ENCODE data around the gene FANCF. TPM values are rescaled to one million over a fixed set of nuclear protein-coding genes. Genes with fewer than 3 reads are reported as not detected.

The FANCF gene, protein sequence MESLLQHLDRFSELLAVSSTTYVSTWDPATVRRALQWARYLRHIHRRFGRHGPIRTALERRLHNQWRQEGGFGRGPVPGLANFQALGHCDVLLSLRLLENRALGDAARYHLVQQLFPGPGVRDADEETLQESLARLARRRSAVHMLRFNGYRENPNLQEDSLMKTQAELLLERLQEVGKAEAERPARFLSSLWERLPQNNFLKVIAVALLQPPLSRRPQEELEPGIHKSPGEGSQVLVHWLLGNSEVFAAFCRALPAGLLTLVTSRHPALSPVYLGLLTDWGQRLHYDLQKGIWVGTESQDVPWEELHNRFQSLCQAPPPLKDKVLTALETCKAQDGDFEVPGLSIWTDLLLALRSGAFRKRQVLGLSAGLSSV
- 16.5 TPM for polyA plus RNA-seq
- long read RNA-seq, donor 1, transcript FANCF-201 (1 exons, 2,952 nt) = major isoform, 21 of 21 reads
- long read RNA-seq, donor 1, partial matches to known transcripts = 0 of 21 reads
- long read RNA-seq, donor 1, other reads (novel, unspliced or antisense) = 0 of 21 reads
- long read RNA-seq, donor 2, transcript FANCF-201 (1 exons, 2,952 nt) = major isoform, 30 of 30 reads
- long read RNA-seq, donor 2, partial matches to known transcripts = 0 of 30 reads
- long read RNA-seq, donor 2, other reads (novel, unspliced or antisense) = 0 of 30 reads
- long read RNA-seq, donor 3 = 0 reads
- long read RNA-seq, donor 4, transcript FANCF-201 (1 exons, 2,952 nt) = major isoform, 5 of 5 reads
- long read RNA-seq, donor 4, partial matches to known transcripts = 0 of 5 reads
- long read RNA-seq, donor 4, other reads (novel, unspliced or antisense) = 0 of 5 reads
- long read RNA-seq, donor 5, transcript FANCF-201 (1 exons, 2,952 nt) = major isoform, 15 of 15 reads
- long read RNA-seq, donor 5, partial matches to known transcripts = 0 of 15 reads
- long read RNA-seq, donor 5, other reads (novel, unspliced or antisense) = 0 of 15 reads
- long read RNA-seq, donor 6, transcript FANCF-201 (1 exons, 2,952 nt) = major isoform, 33 of 33 reads
- long read RNA-seq, donor 6, partial matches to known transcripts = 0 of 33 reads
- long read RNA-seq, donor 6, other reads (novel, unspliced or antisense) = 0 of 33 reads
- long read RNA-seq, donor 7, transcript FANCF-201 (1 exons, 2,952 nt) = major isoform, 10 of 10 reads
- long read RNA-seq, donor 7, partial matches to known transcripts = 0 of 10 reads
- long read RNA-seq, donor 7, other reads (novel, unspliced or antisense) = 0 of 10 reads
- long read RNA-seq, donor 8, transcript FANCF-201 (1 exons, 2,952 nt) = major isoform, 30 of 30 reads
- long read RNA-seq, donor 8, partial matches to known transcripts = 0 of 30 reads
- long read RNA-seq, donor 8, other reads (novel, unspliced or antisense) = 0 of 30 reads
- long read RNA-seq, donor 9, transcript FANCF-201 (1 exons, 2,952 nt) = major isoform, 16 of 16 reads
- long read RNA-seq, donor 9, partial matches to known transcripts = 0 of 16 reads
- long read RNA-seq, donor 9, other reads (novel, unspliced or antisense) = 0 of 16 reads
- long read RNA-seq, donor 10, transcript FANCF-201 (1 exons, 2,952 nt) = major isoform, 29 of 29 reads
- long read RNA-seq, donor 10, partial matches to known transcripts = 0 of 29 reads
- long read RNA-seq, donor 10, other reads (novel, unspliced or antisense) = 0 of 29 reads
- long read RNA-seq, donor 11, transcript FANCF-201 (1 exons, 2,952 nt) = major isoform, 23 of 23 reads
- long read RNA-seq, donor 11, partial matches to known transcripts = 0 of 23 reads
- long read RNA-seq, donor 11, other reads (novel, unspliced or antisense) = 0 of 23 reads

DNA sequence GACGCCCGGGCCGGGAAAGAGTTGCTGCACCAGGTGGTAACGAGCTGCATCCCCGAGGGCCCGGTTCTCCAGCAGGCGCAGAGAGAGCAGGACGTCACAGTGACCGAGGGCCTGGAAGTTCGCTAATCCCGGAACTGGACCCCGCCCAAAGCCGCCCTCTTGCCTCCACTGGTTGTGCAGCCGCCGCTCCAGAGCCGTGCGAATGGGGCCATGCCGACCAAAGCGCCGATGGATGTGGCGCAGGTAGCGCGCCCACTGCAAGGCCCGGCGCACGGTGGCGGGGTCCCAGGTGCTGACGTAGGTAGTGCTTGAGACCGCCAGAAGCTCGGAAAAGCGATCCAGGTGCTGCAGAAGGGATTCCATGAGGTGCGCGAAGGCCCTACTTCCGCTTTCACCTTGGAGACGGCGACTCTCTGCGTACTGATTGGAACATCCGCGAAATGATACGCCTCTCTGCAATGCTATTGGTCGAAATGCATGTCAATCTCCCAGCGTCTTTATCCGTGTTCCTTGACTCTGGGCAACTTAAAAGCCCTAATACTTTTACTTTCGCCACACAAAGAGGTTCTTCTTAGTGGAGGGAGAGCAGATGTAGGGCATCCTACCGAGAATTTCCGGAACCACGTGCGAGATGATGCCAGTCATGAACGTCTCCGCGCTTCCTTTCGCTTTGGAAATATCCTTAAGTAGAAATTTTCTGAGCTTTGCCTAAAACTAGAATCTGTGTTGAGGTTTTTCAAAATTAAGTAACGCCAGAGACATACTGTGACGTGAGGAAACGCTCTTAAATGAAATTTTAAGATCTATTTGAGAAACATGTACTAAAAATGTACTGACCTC is at the start of gene FANCF:
FANCF (minus strand) TSS at position 376 of the 840 bp plus-strand sequence; CDS start at position 363, 13 bp downstream.
- WGBS (ENCODE audit: insufficient coverage, low lambda C conversion rate) = no CpG with 5 or more reads among the region's 55 CpGs
- H3K4me1 ChIP-seq (ENCODE audit: control insufficient read depth, insufficient read depth, low read length) = peaks cover 7% of the 10 kb centered on the region
- no peaks in the 10 kb centered on the region for H3K36me3 ChIP-seq (ENCODE audit: control insufficient read depth, insufficient read depth, low read length)
- peaks cover 2% of the 10 kb centered on the region for H3K9me3 ChIP-seq (ENCODE audit: control insufficient read depth, low read depth, low read length)
- peak; percentile 97 to 99 for DNase-seq
- peak within 1 kb of the TSS; percentile 89 for H3K4me3 ChIP-seq (ENCODE audit: low read length)
- H3K27me3 ChIP-seq (ENCODE audit: control insufficient read depth, insufficient read depth, low read length) = no peaks in the 10 kb centered on the region
- H3K27ac ChIP-seq (ENCODE audit: low read length) = peak within 1 kb of the TSS; percentile 98

DNA sequence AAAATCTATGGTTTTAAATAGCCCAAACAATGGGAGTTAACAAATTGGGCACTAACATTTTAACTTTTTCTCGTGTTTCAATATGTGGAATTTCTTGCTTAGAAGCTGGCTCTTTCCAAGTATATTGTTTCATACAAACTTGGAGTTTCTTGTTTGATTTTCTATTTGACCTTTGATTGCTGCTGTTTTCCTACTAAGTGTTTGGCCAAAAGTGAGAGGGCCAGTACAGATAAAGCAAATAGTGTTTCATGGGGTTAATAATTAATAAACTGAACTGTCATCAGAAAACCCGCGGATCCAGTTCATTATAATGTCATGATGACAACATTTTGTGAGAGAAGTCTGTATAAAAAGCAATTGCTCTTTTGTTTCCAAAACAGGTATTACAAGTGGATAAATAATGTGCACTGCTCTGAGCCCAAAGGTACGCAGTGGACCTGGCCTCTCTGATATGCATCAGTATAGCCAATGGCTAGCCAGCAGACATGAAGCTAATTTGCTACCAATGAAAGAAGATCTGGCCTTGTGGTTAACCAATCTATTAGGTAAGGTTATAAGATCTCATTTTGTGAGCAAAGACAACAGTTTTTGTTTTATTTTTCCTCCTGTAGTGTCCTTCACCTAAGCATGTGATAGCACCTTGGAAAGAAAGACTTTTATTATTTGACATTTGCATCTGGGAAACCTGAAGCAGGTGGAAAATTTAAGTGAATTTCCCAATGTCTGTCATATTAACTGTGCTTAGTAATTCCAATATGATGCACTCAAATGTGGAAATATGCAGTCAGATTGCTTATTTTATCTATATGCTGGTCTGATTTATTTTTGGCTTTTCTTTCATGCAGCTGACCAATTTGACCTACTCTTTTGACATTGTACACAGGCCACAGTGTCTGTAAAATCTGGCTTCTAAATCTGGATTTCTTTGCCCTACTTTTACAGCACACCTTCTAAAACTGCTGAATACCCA is 49.1 kb upstream of the FANCF start:
- Histone ChIP-seq H3K4me1 (ENCODE audit: control insufficient read depth, insufficient read depth, low read length) (peaks cover 17% of the 10 kb centered on the region), H3K36me3 (ENCODE audit: control insufficient read depth, insufficient read depth, low read length) (no peaks in the 10 kb centered on the region), H3K9me3 (ENCODE audit: control insufficient read depth, low read depth, low read length) (no peaks in the 10 kb centered on the region), H3K27ac (ENCODE audit: low read length) (peak overlapping the region; percentile 65), H3K4me3 (ENCODE audit: low read length) (no peak overlapping the region), H3K27me3 (ENCODE audit: control insufficient read depth, insufficient read depth, low read length) (no peaks in the 10 kb centered on the region)
- no CpG with 5 or more reads among the region's 4 CpGs for WGBS (ENCODE audit: insufficient coverage, low lambda C conversion rate)
- DNase-seq = peak; percentile 30 to 76

DNA sequence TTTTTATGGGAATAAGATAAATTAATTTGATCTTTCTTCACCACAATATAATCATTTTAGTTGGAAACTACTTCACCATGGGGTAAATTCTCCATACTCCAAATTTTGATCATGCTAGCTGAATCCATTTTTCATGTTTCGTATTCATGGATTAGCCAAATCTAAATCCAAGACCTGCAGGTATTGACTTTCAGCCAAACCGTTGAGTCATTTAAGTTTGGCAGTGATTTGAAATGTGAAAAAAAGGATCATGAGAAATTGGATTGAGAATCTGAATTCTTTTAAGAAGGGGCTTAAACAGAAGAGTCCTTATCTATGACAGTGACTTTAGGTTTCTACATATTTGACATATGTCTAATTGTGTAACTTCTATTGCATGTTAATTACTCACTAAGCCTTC is 46.1 kb upstream of the FANCF start:
- no CpG with 5 or more reads among the region's 2 CpGs for WGBS (ENCODE audit: insufficient coverage, low lambda C conversion rate)
- Histone ChIP-seq H3K27ac (ENCODE audit: low read length) (no peak overlapping the region), H3K4me1 (ENCODE audit: control insufficient read depth, insufficient read depth, low read length) (peaks cover 14% of the 10 kb centered on the region), H3K4me3 (ENCODE audit: low read length) (no peak overlapping the region), H3K27me3 (ENCODE audit: control insufficient read depth, insufficient read depth, low read length) (no peaks in the 10 kb centered on the region), H3K36me3 (ENCODE audit: control insufficient read depth, insufficient read depth, low read length) (no peaks in the 10 kb centered on the region), H3K9me3 (ENCODE audit: control insufficient read depth, low read depth, low read length) (no peaks in the 10 kb centered on the region)
- no peak for DNase-seq

DNA sequence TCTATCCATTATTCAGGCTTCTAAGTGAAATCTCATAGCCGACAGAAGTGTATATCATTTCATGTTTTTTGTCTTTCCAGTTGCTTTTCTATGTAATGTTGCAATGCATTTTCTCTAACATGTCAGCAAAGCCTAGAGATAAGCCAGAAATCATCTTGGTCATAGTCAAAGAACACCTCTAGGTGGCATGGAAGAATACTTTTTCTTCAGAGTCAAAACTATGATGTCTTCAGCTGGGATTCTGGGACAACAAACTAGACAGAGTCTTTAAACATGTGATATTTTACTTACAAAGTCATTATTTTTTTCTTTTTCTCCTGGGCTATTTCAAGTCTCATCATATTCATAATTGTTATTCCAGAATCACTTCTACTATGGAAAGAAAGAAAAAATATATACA is 45.2 kb upstream of the FANCF start:
- H3K27ac ChIP-seq (ENCODE audit: low read length) = no peak overlapping the region
- WGBS (ENCODE audit: insufficient coverage, low lambda C conversion rate) = 50% methylated on average over 1 of the region's 1 CpG
- H3K9me3 ChIP-seq (ENCODE audit: control insufficient read depth, low read depth, low read length) = no peaks in the 10 kb centered on the region
- no peaks in the 10 kb centered on the region for H3K36me3 ChIP-seq (ENCODE audit: control insufficient read depth, insufficient read depth, low read length)
- H3K4me1 ChIP-seq (ENCODE audit: control insufficient read depth, insufficient read depth, low read length) = peaks cover 12% of the 10 kb centered on the region
- H3K27me3 ChIP-seq (ENCODE audit: control insufficient read depth, insufficient read depth, low read length) = no peaks in the 10 kb centered on the region
- no peak overlapping the region for H3K4me3 ChIP-seq (ENCODE audit: low read length)
- peak; percentile 22 to 46 for DNase-seq

DNA sequence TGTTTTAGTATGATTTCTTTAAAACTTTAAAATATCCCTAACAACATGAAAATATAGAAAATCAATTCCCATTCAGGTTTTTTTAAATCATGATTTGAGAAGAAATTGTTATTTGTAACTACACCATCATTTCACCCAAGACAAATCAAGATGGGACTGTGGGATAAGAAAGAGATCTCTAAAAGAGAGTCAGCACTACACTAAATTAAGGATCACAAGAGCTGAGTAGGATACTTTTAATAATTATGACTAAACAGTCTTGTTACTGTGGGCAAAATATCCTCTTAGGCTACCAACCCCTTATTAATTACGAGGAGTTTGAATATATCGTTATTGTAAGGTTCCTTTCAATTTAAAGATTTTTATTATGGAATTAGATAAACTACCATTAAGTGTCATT is 43.7 kb upstream of the FANCF start:
- Histone ChIP-seq H3K4me1 (ENCODE audit: control insufficient read depth, insufficient read depth, low read length) (peaks cover 10% of the 10 kb centered on the region), H3K36me3 (ENCODE audit: control insufficient read depth, insufficient read depth, low read length) (no peaks in the 10 kb centered on the region), H3K4me3 (ENCODE audit: low read length) (no peak overlapping the region), H3K9me3 (ENCODE audit: control insufficient read depth, low read depth, low read length) (no peaks in the 10 kb centered on the region), H3K27me3 (ENCODE audit: control insufficient read depth, insufficient read depth, low read length) (no peaks in the 10 kb centered on the region), H3K27ac (ENCODE audit: low read length) (no peak overlapping the region)
- 75% methylated on average over 2 of the region's 2 CpGs for WGBS (ENCODE audit: insufficient coverage, low lambda C conversion rate)
- no peak for DNase-seq

DNA sequence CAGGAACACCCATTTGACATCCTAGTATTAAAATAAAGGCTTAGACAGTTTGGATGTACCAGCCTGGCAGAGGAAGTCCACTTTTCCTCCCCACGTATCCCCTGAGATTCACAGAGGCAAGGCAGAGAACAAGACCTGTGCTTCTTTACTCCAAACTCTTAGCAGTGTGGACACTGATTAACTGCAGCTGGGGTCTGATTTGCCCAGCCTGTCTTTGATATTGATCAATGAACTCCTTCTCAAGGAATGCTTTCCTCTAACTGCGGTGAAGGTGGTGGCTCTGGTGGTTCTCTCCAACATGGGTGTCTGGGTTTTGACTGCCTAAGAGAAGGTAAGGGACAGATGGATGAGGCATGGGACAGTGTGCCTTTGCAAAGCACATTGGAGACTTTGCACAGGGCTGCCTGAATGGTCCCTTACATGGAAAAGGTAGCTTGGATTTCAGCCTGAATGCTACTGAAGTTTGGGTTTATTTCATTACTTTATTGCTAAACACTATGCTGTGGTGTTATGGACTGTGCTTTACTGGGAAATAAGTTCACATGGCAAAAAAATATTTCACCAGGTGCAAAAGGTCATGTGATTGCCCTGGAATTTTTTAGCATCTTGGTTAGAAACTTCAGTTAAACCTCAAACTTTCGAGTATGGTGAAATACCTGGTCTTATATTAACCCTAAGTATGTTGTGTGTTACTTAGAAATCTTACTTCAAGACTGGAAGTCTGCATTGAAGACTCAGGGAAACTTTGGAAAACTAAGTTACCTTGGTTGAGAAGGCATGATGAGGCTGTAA is 42.6 kb upstream of the FANCF start:
- no peak for DNase-seq
- no CpG with 5 or more reads among the region's 3 CpGs for WGBS (ENCODE audit: insufficient coverage, low lambda C conversion rate)
- Histone ChIP-seq H3K36me3 (ENCODE audit: control insufficient read depth, insufficient read depth, low read length) (no peaks in the 10 kb centered on the region), H3K27ac (ENCODE audit: low read length) (no peak overlapping the region), H3K4me3 (ENCODE audit: low read length) (no peak overlapping the region), H3K9me3 (ENCODE audit: control insufficient read depth, low read depth, low read length) (no peaks in the 10 kb centered on the region), H3K27me3 (ENCODE audit: control insufficient read depth, insufficient read depth, low read length) (no peaks in the 10 kb centered on the region), H3K4me1 (ENCODE audit: control insufficient read depth, insufficient read depth, low read length) (peaks cover 8% of the 10 kb centered on the region)

DNA sequence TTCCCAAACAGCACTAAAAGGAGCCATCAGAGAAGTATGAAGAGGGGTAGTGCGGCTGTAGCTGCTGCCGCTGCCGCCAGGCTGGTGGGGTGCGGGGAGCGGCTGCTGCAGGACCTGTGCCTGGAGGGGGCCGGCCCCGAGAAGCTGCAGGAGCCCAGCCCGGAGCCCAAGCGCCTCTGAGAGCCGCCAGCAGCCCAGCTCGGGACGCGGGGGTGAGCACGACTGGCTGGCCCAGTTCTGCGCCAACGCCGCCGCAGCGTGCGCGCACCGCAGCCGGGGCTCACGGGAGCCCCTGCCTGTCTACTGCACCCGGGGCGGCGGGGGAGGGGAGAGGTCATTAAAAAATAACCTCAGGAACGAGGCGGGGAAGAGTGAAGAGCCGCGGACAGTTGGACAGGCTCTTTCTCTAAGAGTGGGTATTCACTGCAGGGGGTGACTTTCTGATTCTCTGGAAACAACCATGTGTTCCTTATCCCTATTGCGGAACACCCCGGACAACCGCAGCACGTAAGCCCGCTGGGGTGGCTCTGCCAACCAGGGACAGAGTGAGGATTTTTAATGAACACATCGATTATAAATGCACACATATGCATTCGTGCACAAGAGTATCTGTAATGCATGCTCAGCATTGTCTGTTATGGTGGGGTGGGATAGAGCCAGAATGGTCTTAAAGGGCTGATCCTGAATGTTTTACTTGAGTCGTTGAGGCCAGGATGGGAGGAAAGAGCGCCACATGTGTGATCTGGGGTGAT is 41.2 kb upstream of the FANCF start:
- Histone ChIP-seq H3K4me1 (ENCODE audit: control insufficient read depth, insufficient read depth, low read length) (peaks cover 8% of the 10 kb centered on the region), H3K27me3 (ENCODE audit: control insufficient read depth, insufficient read depth, low read length) (no peaks in the 10 kb centered on the region), H3K9me3 (ENCODE audit: control insufficient read depth, low read depth, low read length) (no peaks in the 10 kb centered on the region), H3K36me3 (ENCODE audit: control insufficient read depth, insufficient read depth, low read length) (no peaks in the 10 kb centered on the region), H3K4me3 (ENCODE audit: low read length) (peak overlapping the region; percentile 68), H3K27ac (ENCODE audit: low read length) (peak overlapping the region; percentile 59)
- WGBS (ENCODE audit: insufficient coverage, low lambda C conversion rate) = 0% methylated on average over 2 of the region's 40 CpGs
- peak; percentile 25 to 71 for DNase-seq
